Stimulated activated CD8-positive, alpha-beta memory T cell treated with anti-CD3 and anti-CD28 coated beads, Interleukin-7, amount 100 ng/mL, for 48 hours (primary cell): ENCODE measurements around the gene SPEG.

Experiments
- DNase-seq, 2 donors: peaks; one replicate each; pipeline ENCODE4 v3.0.0-alpha.2; 2020; ENCODE audit warnings: low read depth in 1 of 2; ENCODE audit errors: extremely low read depth in 1 of 2

The SPEG gene

DNA sequence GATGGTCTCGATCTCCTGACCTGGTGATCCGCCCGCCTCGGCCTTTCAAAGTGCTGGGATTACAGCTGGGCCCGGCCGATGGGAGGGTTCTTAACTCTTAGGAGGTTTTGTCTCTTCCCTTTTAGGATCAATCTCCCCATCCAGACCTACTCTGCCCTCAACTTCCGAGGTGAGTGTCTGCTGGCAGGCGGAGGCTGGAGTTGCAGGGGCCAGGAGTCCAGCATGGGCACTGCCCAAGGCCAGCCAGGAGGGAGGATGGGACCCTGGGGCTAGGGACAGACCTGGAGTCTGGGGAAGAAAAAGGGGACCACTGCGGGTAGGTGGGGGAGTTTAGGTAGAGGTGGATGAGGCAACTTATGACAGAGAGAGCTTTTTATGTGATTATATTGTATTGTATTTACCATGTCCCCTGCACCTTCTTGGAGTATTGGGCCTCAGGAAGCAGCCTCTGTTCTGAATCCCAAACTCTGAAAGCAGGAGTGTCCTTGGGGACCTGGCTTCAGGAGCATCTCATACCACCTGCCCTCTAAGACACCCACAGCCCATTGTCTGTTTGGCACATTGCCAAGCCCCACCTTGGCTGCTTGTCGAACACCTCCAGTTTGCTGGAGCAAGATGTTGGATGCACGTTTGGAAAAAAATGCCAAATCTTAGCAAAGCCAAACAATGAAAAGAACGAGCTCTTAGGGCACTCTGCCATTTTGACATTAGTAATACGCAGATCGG is 10.8 kb upstream of the SPEG start:
- DNase-seq, result no peak

DNA sequence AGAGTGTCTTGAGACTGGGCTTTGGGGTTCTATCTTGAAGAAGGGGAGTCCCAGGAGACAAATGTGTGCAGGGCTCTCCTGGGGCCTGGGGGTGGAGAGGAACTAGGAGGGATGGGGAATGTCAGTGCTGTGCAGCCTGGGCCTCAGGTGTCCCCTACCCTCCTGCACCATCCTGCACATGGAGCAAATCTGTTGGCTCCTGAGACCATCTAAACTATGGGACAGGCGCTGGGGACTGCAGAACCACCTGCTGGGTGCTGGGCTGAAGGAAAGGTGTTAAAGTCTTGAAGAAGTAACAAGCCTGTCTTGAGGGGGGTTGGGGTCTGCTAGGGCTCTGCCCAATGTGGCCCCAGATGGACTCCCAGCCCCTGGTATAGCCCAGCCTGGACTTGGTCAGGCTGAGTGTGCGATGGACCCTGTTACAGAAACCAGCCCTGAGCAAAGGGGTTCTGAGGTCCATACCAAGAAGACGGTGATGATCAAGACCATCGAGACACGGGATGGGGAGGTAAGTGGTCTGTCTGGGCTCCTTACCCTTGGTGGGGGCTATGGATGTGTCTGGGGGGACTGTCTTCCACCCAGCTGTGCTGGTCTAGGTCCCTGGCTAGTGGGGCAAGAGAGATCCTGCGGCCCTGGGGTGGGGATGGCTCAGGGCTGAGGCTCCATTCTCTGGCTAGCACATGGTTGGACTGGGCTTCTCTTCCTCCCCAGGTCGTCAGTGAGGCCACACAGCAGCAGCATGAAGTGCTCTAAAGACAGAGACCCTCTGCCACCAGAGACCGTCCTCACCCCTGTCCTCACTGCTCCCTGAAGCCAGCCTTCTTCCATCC is 9.2 kb upstream of the SPEG start:
- DNase-seq, result no peak

DNA sequence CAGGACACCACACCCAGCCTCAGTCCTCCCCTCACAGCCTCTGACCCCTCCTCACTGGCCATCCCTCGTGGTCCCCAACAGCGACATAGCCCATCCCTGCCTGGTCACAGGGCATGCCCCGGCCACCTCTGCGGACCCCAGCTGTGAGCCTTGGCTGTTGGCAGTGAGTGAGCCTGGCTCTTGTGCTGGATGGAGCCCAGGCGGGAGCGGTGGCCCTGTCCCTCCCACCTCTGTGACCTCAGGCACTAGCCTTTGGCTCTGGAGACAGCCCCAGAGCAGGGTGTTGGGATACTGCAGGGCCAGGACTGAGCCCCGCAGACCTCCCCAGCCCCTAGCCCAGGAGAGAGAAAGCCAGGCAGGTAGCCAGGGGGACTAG is 8.6 kb upstream of the SPEG start:
- no peak for DNase-seq

DNA sequence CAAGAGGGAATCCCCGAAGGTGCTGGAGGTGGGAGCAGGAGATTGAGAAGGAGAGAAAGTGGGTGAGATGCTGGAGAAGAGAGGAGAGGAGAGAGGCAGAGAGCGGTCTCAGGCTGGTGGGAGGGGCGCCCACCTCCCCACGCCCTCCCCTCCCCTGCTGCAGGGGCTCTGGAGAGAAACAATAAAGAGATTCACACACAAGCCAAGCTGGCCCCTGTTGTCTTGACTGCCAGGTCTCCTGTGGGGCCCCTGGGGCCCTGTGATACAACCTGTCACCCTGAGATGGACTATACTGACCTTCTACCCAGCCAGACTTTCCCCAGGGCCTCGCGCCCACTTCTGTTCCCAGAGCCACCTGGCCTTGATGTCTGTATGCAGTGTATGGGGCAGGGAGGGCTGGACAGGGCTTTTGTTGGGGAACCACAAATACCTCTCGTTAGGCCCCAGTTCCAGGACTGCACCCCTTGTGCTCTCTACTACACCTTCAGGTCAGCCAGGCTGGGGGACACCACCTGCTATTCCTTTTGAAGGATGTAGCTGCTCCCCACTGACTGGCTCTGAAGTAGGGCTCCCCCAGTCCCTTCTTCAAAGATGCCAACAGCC is 8.0 kb upstream of the SPEG start:
- DNase-seq, result no peak

DNA sequence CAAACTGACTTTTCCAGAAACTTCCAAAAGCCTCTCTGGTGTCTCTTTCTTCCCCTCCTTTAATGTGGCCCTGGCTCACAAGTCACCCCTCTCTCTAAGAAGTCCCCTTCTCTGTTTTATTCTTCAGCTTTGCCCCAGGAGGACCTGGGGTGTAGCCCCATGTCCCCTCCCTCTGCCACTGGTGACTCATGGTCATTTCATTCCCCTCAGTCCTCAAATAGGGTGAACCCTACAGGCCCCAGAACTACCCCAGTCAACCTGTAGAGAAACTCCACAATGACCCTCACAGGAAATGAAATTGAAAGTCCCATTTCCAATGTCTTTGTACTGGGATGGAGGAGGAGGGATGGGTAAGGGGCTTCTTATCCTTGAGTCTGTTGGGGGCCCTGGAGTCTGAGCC is 6.2 kb upstream of the SPEG start:
- no peak for DNase-seq

DNA sequence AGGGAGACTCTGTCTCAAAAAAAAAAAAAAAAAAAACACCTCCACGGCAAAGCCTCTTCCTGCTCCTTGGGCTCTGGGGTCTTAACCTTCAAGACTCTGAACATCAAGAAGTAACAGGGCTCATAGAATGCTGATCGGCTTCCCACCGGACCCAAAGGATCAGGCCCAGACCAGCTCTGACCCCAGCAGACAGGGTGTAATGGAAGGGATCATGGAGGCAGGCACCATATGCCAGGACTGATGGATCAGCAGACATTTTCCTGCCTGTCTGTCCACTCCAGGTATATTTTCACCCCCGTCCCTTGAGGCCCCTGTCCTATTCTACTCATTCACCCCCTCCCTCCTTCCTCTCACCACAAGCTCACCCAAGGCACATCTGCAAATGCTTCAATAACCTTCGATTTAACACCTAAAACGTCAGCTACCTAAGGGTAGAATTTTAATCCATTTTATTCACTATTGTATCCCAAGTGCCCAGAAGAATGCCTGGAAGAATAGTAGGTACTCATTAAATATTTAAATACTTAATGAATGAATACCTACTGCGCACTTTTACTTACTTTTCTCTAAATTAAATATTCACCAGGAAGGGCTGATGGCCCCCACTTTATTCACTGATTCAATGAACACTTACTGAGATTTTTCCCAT is 4.6 kb upstream of the SPEG start:
- no peak for DNase-seq

DNA sequence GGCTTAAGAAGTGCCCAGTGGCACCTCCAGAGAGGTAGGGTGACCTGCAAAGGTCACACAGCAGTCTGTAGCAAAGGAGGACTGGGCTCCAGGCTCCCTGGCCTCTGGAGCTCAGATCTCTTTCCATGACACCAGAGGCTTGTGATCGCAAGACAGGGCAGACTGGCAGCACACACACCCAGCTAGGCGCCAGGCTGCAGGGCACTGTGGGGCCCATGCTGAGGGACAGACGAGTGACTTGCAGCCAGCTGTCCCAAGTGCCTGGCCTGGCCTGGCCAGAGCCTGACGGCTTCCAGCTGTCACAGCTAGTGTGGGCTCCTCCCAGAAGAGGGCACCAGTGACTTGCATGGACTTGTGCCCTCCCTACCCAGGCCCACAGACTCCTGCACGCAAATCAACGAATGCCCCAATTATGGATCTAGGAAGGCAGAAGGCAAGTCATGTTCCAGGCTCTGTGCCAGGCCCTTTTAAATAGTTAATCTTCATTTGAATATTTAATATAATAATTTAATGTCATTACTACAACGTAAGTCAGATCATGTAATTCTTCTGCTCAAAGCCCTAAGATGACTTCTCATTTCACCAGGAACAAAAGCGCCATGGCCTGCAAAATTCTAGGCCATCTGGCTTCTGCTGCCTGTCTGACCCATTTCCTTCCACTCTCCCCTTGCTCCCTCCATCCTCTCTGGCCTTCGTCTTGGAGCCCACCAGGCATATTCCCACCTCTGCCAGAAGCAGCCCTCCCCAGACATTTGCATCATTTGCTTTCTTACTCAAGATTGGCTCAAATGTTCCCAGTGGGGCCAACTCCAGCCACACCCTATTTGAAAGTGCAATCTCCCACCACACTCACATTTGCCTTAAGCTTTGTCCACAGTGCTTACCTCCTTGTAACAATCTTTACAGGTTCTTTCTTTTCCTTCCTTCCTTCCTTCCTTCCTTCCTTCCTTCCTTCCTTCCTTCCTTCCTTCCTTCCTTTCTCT is 3.7 kb upstream of the SPEG start:
- DNase-seq, result no peak

DNA sequence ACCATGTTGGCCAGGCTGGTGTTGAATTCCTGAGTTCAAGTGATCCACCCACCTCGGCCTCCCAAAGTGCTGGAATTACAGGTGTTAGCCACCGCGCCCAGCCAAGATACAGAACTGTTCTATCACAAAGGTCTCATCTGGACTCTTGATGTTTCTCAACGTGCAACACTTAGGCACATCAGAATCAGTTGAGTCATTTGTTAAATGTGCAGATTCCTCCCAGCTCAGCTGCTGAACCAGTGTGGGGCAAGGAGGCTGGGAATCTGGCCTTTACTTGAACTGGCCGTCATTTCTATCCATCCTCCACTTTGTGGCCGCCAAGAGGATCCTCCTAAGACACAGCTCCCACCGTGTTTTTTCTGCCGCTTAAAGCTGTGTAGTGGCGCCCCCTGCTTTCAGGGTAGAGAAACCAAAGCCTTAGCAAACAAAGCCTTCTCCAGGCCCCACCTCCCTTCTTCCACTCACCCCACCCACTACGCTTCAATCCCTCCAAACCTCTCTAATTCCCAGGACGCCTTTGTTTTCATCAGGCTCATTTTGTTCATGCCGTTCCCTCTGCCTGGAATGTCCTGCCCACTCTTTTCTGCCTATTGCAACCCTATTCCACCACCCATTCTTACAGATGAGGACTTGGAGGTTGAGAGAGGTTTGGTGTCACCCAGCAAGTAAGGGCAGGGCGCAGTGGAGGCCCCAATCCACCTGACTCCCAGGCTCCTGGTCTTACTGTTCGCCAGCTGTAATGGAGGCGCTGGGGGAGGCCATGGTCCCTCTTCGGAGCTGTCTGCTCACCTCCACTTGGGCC is 776 bp upstream of the SPEG start:
- DNase-seq, result no peak

DNA sequence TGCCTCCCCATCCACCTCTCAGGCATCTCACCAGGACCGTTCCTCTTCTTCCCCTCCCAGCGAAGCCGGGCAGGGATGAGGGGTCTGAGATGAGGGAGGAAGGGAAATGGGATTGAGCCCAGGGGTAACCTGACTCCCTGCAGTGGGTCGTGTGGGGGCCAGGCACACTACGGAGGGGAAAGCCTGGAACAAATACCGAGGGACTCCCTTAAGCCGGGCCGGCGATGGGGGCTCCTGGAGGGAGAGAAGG is 250 bp upstream of the SPEG start:
- no peak for DNase-seq

DNA sequence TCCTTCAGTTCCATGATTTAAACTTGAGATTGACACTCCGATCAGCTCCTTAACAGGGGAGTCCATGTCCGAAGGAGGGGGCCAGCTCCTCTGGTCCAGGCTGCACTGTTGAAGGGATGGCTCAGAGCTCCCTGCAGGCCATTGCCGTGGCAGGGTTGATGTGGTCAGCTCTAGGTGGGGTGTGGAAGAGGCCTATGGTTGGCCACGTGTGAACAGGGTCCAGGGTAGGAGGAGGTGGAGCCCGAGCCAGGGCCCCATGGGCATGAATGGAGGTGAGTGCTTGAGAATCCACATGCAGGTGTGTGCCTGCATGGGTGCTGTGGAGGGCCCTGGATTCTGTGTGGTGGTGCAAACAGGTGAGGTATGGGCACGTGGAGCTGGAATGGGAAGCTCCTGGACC is 1.1 kb downstream of the SPEG start:
- DNase-seq, result no peak

DNA sequence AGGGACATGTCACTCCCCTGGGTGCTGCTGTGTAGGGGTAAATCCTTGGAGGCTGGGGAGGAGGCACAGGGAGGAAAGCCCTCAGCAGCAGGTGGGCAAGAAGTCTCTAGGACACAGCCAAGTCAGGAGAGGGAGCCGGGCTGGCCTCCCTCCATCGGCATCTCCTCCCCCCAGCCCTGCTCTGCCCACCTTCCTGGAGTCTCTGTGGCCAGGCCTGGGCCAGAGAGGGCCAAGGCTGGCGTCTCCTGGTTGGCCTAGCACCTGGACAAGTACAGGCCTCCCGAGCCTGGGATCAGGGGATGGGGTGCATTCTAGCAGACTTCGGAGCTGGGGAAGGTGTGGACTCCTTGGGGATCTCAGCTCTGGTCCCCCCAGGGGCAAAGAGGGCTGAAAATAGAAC is 1.8 kb downstream of the SPEG start:
- DNase-seq, result no peak

DNA sequence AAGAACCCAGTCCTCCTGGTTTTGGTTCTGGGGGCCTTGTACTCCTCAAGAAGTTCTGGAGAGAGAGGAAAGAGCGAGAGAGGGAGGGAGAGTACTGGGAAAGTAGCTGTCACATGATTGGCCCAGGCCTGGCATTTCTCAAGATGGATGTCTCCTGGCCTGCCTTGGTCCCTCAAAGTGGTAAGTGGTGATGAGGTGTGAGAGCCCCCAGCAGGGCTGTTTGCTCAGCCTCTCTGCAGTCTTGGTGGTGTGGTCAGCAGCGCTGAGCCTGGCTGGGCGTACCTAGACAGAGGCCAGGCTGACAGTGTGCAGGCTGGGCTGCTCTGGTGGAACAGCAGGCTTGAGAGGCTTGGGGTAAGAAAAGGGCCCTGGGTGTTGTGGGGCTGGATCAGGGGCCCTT is 2.5 kb downstream of the SPEG start:
- DNase-seq, result no peak

DNA sequence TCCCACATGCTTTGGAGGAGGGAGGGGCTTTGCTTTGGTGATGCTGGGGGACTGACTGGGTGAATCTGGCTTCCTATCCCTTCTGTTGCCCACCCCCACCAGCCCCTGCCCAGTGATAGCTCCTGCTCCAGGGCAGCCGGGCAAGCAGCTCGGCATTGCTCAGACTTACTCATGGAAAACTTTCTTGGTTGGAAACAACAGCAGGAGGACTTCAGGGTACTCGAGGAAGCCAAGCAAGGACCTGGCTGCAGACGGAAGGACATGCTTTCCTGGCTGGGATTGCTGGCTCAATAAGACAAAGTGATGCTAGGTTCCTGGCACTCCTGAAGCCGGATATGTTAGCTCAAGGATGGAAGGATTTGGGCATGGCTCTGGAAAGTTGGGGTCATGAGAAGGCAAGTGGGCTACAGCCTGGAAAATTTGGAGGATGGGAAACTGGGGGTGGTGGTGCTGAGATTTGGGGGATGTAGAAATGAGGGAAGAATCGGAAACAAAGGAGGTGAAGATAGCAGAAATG is 3.1 kb downstream of the SPEG start:
- no peak for DNase-seq

DNA sequence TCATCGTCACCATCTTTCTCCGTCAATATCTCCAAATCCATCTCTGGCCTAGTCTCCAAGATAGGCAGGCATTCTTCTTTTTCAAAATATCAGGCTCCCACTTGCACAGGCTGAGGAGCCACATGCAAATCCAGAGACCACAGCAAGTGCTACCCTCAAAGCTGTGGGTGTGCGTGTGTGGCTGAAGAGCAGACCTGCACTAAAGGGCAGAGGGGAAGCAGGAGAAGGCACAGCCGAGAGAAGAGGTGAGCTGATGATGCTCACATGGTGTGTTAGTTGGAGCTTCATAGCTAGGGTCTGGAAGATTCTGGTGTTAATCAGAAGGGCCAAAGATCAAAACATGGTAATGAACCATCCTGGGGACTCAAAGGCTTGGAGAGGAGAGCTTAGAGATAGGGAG is 3.8 kb downstream of the SPEG start:
- no peak for DNase-seq

DNA sequence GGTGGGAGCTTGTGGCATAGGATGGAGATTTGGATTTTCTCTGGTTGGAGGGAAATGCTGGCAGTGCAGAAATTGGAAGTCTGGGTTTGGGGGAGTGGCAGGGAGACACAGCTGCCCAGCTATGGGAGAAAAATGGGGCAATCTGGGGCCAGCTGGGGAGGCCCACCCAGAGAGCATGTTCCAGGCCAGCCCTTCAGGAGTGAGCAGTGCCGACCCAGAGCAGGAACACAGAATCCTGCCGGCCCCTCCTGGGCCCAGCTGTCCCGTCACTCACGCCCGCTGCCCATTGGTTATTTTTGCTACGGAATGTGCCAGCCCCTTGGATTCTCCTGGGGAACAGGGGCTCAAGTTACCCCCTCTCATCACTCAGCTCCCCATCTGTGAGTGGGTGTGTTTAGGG is 4.9 kb downstream of the SPEG start:
- no peak for DNase-seq

DNA sequence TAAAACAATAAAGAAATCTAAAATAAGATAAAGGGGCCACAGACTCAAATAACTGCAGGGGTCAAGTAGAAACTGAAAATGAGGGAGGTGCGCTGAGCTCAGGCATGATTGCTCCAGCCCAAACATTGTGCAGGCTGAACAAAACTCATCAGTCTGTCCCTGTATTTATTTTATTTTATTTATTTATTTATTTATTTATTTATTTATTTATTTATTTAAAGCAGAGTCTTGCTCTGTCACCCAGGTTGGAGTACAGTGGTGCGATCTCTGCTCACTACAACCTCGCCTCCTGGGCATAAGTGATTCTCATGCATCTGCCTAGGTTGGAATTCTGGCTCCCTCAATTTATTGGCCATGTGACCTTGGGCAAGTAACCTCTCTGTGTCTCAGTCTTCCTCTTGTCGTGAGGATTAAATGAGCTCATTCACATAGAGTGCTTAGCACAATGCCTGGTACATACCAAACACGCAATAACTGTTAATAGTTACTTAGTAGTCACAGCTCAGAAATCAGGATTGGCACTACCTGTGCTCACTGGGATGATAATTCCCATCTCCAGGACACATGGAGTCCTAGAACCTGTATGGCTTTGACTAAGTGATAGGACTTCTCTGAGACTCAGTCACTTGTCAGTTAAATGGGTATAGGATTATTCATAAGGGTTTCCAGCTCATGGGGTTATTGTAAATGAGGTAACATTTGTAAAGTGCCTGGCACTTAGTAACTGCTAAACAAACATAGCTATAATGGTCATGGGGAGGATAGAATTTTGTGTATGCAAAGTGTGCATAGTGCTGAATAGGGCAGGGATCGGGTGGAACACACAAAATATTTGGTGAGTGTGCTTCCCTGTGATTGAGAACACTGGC is 6.0 kb downstream of the SPEG start:
- no peak for DNase-seq

DNA sequence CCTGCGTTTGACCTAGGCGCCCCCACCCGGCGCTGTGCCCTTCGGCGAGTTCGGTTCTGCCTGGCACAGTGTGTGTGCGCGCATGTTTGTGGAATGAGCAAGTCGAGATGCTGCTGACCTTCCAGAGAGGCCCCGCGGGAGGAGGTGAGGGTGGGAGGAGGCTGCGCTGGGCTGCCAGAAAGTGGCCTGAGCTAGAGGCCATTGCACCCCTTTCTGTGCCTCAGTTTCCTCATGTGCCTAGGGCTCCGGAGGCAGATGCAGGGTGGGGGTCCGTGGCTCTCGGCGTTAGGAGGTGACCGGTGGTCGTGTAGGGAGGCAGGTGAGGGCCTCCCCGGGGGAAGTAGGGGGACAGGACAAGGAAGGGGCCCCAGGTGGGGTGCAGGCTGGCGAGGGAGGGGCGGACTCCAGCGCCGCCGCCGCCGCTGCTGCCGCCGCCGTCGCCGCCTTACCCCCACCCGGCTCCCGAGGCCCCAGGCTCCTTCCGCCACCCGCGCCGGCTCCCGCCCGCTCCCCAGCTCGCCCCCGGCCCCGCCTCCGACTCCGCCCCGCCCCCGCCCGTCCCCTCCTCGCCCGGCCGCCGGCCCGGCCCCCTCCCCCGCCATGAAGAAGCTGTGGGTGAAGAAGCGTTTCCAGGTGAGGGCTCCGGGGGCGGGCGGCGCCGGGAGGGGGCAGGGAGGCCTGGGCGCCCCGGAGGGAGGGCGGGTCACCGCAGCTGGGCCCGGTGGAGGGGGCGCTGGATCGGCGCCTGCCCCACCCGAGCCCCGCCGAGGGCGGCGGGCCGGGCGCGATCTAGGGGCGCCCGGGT is 7.0 kb downstream of the SPEG start:
- DNase-seq, result no peak
